HepG2 (cell line): Measurements from ENCODE around the gene STAT6. TPM values are rescaled to one million over a fixed set of nuclear protein-coding genes. Genes with fewer than 3 reads are reported as not detected.

Experiments
- CHD4 ChIP-seq: fragments of 200-600 bp; sonication (generic); IDR thresholded peaks from 2 replicates; pipeline ENCODE4 v1.7.0; 2017; ENCODE audit warnings: mild to moderate bottlenecking, low read length, borderline replicate concordance
- CREM ChIP-seq, 2 experiments: sonication (generic) in 1 of 2; formaldehyde crosslinking in 1 of 2; IDR thresholded peaks; 2 replicates each; pipeline versions ENCODE4 v1.4.0 to v1.6.1; 2016 to 2020; ENCODE audit warnings: antibody characterized with exemption in 1 of 2, mild to moderate bottlenecking in 1 of 2, missing genetic modification reagents in 1 of 2
- RNF219 ChIP-seq: sonication (generic); formaldehyde crosslinking; IDR thresholded peaks from 2 replicates; pipeline ENCODE4 v1.5.0; 2020; ENCODE audit warnings: mild to moderate bottlenecking, missing genetic modification reagents
- SIX1 ChIP-seq: sonication (generic); formaldehyde crosslinking; IDR thresholded peaks from 2 replicates; pipeline ENCODE4 v1.4.0; 2020; ENCODE audit warnings: missing genetic modification reagents, borderline replicate concordance
- TFDP1 ChIP-seq: IDR thresholded peaks from 2 replicates; pipeline ENCODE4 v1.6.1; 2016; ENCODE audit warnings: missing compliant biosample characterization, missing genetic modification reagents, borderline replicate concordance
- ZFY ChIP-seq: sonication (generic); formaldehyde crosslinking; IDR thresholded peaks from 2 replicates; pipeline ENCODE4 v1.4.0; 2020; ENCODE audit warnings: missing genetic modification reagents
- ZNF124 ChIP-seq: sonication (generic); formaldehyde crosslinking; IDR thresholded peaks from 2 replicates; pipeline ENCODE4 v1.4.0; 2020; ENCODE audit warnings: missing genetic modification reagents
- polyA plus RNA-seq, 8 experiments: library from polyadenylated mRNA; depleted of rRNA in 3 of 8; stranded (reverse) in 7 of 8; unstranded in 1 of 8; fragments of >200 nt; fragmentation: Illumina TruSeq in 4 of 8; extraction: Trizol in 4 of 8; gene quantifications; 2 replicates each; pipeline versions ENCODE4 v1.2.1 to v1.2.3, GENCODE V29; 2011 to 2016; ENCODE audit warnings: low read depth in 4 of 8, missing spikeins in 1 of 8, mixed read lengths in 1 of 8; ENCODE audit not compliant: insufficient read depth in 1 of 8
- total RNA-seq, 5 experiments: library from RNA; depleted of rRNA; stranded (reverse); fragments of >200 nt; fragmentation: Illumina TruSeq; extraction: Trizol; gene quantifications; 2 replicates each; pipeline ENCODE4 v1.2.3, GENCODE V29; 2016; ENCODE audit warnings: low read depth in 1 of 5

The STAT6 gene
- total and polyA plus RNA-seq, 2 of the 13 experiments (the other 11 are each of a cell fraction or from before 2014, with no cell fraction given), result 28.0 to 62.2 TPM

- TF ChIP-seq TFDP1 (CRISPR knock-in tag) (0 out of 2 replicates have a peak, but pooled peaks have one; percentile 3), ZNF124 (CRISPR knock-in tag) (no peak; the same call in 1 of the 2 replicates), SIX1 (0 out of 2 replicates have a peak, but pooled peaks have one; percentile 1), CREM (IDR thresholded peaks at IDR 0.05) (peak; percentile 32), CREM (CRISPR knock-in tag; IDR thresholded peaks at IDR 0.05) (no peak), RNF219 (CRISPR knock-in tag) (0 out of 2 replicates have a peak, but pooled peaks have one; percentile 3), CHD4 (0 out of 2 replicates have a peak, but pooled peaks have one; percentile 24), ZFY (CRISPR knock-in tag) (peak; percentile 33; the same call in 1 of the 2 replicates)
These were observed 38.2 kb upstream of the STAT6 start (continued) for GRCh38 chr12:57149245-57149900.
